LNCAP (cell line): ENCODE measurements around the gene CAPN15.

Source experiments
- TF ChIP-seq, protein P1 (sequence below): fragments of 450-650 bp; IDR thresholded peaks from 2 replicates; pipeline ENCODE4 v1.5.1; 2017; ENCODE audit warnings: mild to moderate bottlenecking

Gene CAPN15

DNA sequence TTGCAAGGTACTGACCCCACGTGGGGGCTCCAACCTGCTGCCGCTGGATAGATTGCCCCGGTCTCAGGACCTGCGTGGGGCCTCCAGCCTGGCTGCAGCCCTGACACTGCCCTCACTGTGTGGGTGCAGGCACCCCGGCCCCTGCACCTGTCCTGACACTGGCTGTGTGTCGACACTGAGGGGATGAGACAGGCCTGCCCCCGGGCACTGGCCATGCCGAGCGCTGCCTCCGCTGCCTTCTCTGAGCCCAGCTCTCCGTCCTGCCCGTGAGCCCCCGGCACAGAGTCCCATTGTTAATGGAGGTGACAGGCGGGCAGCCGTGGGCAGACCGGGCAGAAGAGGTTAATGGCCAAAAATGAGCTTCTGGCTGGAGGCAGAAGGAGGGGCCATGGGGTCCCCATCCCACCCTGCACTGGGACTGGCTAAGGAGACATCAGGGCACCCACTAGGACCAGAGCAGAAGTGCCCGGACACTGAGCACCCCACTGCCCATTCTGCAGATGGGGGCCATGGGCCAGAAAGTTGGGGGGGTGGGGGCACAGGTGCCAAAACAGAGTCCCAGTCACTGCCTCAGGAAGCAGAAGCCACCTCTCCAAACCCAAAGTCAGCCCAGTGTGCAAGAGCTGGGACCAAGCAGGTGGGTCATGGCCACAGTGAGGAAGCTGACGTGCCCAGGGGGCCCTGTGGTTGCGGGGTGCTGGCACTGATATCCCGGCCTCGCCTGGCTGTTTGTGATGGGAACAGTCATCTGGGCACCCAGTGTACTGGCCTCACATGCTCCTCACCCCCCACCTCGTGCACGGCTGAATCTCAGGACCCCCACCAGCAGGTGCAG is 30.2 kb downstream of the CAPN15 start:
- TF ChIP-seq, protein P1, sequence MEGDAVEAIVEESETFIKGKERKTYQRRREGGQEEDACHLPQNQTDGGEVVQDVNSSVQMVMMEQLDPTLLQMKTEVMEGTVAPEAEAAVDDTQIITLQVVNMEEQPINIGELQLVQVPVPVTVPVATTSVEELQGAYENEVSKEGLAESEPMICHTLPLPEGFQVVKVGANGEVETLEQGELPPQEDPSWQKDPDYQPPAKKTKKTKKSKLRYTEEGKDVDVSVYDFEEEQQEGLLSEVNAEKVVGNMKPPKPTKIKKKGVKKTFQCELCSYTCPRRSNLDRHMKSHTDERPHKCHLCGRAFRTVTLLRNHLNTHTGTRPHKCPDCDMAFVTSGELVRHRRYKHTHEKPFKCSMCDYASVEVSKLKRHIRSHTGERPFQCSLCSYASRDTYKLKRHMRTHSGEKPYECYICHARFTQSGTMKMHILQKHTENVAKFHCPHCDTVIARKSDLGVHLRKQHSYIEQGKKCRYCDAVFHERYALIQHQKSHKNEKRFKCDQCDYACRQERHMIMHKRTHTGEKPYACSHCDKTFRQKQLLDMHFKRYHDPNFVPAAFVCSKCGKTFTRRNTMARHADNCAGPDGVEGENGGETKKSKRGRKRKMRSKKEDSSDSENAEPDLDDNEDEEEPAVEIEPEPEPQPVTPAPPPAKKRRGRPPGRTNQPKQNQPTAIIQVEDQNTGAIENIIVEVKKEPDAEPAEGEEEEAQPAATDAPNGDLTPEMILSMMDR = no peak

DNA sequence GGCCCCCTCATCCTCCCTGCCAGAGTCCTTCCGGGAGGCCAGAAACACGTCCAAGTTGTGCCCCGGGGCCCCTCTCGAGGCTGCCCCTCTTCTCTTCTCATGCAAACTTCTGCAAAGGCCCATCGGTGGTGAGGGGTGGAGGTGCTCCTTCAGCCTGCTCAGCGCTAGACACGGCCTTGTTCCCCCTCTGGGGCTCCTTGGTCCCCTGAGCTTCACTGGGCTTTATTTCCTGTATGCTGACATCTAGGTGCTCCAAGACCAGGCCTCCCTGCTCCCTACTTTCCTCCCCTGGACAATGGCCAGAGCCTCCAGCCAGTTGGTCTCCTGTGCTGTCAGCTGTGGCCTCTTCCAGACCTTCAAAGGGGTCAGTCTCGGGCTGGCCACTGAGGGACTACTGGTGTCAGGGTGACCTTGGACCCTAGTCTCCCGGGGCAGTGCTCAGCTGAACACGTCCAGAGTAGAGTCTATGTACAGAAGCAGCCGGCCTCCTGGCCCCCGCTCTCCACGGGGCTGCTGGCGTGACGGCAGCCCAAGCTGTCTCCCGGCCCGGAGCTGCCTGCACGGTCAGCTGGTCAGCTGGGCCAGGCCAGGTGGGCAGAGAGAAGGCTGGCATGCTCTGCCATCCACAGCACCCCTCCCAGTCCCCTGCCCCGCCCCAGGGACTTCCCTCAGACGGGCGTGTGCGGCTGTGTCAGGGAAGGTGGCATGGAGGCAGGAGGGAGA is 30.9 kb downstream of the CAPN15 start:
- TF ChIP-seq, protein P1 = no peak

DNA sequence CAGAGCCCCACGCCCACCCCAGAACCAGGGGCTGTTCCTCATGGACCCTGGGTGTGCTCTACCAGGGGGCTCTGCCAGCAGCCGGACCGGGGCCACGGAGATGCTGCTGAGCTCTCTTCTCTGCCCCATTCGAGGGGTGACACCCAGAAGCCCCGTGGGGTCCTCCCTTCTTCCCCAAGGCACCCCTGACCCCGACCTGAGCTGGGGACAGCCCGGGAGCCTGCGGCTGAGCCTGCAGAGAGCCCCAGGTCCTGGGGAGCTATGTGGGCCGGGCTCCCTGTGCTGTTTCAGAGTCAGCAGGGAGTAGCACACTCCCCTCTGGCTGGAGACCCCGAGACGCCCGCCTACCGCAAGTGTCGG is 31.5 kb downstream of the CAPN15 start:
- TF ChIP-seq, protein P1 = no peak

- TF ChIP-seq, protein P1 = no peak
Observed at GRCh38 chr16:559411-560203, 32.1 kb downstream of the CAPN15 start.

DNA sequence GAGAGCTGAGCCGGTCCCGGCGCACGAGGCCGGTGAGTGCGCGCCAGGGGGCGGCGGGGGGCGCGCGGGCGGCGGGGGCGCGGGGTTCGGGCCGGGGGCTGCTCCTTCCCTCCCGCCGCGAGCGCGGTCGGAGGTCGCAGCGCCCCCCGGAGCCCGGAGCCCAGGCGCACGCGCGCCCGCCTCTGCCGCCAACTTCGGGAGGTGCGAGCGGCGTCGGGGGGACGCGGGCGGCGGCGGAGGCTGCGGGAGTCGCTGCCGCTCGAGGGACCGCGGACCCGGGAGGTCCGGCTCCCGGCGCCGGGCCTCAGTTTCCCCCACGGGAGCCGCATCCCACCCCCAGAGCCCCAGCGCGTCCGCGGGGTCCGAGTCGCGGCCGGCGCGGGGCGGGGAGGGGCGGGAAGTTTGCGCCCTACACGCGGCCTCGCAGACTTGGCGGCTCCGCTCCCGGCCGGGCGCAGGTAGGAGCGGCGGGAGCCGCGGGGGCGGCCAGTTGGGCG is 32.7 kb downstream of the CAPN15 start, which contains the start of gene PRR35:
PRR35 (plus strand) TSS at position 191 of the 497 bp plus-strand sequence. CDS start 2,901 bp downstream, outside the sequence.
- TF ChIP-seq, protein P1 = no peak

DNA sequence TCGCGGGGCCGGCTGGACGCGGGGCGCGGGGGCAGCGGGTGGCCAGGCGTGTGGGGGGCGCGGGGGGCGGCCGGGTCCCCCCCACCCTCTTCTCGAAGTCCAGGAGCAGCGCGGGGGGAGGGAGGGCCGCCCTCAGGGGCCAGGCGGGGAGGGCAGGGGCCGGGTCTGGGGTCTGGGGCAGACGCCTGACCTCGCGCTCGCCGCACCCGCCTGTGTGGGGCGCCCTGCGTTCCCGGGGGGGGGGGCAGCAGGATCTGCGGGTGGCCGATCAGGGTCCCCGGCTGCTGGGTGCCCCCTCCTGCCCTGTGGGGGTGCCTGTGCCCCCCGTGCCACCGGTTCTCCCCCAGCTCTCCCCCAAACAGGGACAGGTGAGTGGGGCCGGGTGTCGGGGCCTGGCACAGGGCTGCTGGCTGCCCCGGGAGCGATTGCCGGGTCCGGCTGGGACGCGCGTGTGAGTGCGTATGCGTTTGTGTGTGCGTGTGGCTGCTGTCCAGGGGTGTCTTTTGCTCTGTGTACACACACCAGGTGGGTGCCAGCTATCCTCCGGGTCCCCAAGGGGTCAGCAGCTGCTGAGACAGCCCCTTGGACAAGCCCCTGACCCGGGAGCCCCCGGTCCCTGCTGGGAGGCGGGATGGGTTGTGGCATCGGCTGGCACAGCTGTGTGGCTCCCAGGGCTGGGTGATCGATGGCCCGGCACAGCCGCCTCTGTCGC is 33.3 kb downstream of the CAPN15 start:
- TF ChIP-seq, protein P1 = no peak

- TF ChIP-seq, protein P1 = no peak
Observed at GRCh38 chr16:561413-561794, 33.9 kb downstream of the CAPN15 start.
